Islet precursor cell (in vitro differentiated cells): Measurements from ENCODE around the gene NSD2.
"Not testable (repeated sequence)": the region's sequence is repeated elsewhere in the genome, so short reads cannot be mapped to it uniquely, and the experiment has no call there.

Source experiments
- DNase-seq: peaks from one replicate; pipeline ENCODE4 v3.0.0-alpha.2; 2018

NSD2 gene

GRCh38 chr4:1842339-1842895, 28.8 kb upstream of the NSD2 start:
- no peak for DNase-seq

- no peak for DNase-seq
These were observed 28.2 kb upstream of the NSD2 start for GRCh38 chr4:1842993-1843448.

GRCh38 chr4:1843852-1844251, 27.3 kb upstream of the NSD2 start:
- DNase-seq, result no peak

- not testable (repeated sequence) for DNase-seq
These were observed 26.6 kb upstream of the NSD2 start for GRCh38 chr4:1844618-1845017.

- no peak for DNase-seq
These were observed 24.6 kb upstream of the NSD2 start for GRCh38 chr4:1846580-1846979.

GRCh38 chr4:1850276-1850675, 20.9 kb upstream of the NSD2 start:
- DNase-seq, result no peak

GRCh38 chr4:1851160-1851559, 20.0 kb upstream of the NSD2 start:
- DNase-seq, result no peak

GRCh38 chr4:1851575-1852410, 19.4 kb upstream of the NSD2 start:
- DNase-seq, result no peak

- DNase-seq, result no peak
These were observed 18.1 kb upstream of the NSD2 start for GRCh38 chr4:1852904-1853623.

GRCh38 chr4:1854752-1855151, 16.4 kb upstream of the NSD2 start:
- DNase-seq, result no peak

GRCh38 chr4:1855333-1856070, 15.7 kb upstream of the NSD2 start:
- DNase-seq, result no peak

- peak; percentile 97 for DNase-seq
These were observed 14.9 kb upstream of the NSD2 start, which contains the start of gene LETM1 for GRCh38 chr4:1856071-1856942. Gene LETM1 (minus strand): TSS chr4:1856156. CDS start chr4:1855950, 206 bp downstream.

GRCh38 chr4:1856943-1857699, 14.1 kb upstream of the NSD2 start:
- peak; percentile 64 for DNase-seq

- DNase-seq, result no peak
These were observed 13.3 kb upstream of the NSD2 start for GRCh38 chr4:1857931-1858330.

GRCh38 chr4:1859389-1859753, 11.8 kb upstream of the NSD2 start:
- no peak for DNase-seq

GRCh38 chr4:1862055-1862911, 8.9 kb upstream of the NSD2 start:
- DNase-seq, result no peak

- DNase-seq, result no peak
These were observed 8.3 kb upstream of the NSD2 start for GRCh38 chr4:1862961-1863296.

GRCh38 chr4:1863297-1864033, 7.7 kb upstream of the NSD2 start:
- no peak for DNase-seq
